Measurements from ENCODE around the gene SCIMP. TPM values are rescaled to one million over a fixed set of nuclear protein-coding genes. Genes with fewer than 3 reads are reported as not detected.
A peak's percentile ranks its signal among the peaks of the same experiment; 100 is the strongest.

SCIMP gene
- polyA plus RNA-seq, 3 donors = 88.7 to 164 (median 98.4) TPM

GRCh38 chr17:5248821-5249479, 14.3 kb upstream of the SCIMP start:
- no peak for TF ChIP-seq CTCF (IDR thresholded peaks at IDR 0.05)
- 86% methylated on average over 14 of the region's 22 CpGs for WGBS (ENCODE audit: insufficient coverage)
- H3K9me3 ChIP-seq (replicated peaks in 1 of 2; ENCODE audit: control insufficient read depth in 1 of 2, insufficient read depth in 1 of 2, low read length in 2 of 2) = no peaks in the 10 kb centered on the region
- H3K27me3 ChIP-seq (ENCODE audit: control insufficient read depth in 2 of 2, insufficient read depth in 2 of 2, low read length in 2 of 2) = no peaks in the 10 kb centered on the region
- no peak overlapping the region for H3K4me3 ChIP-seq (replicated peaks in 1 of 3; ENCODE audit: low read depth in 2 of 3, low read length in 3 of 3)
- H3K9ac ChIP-seq (ENCODE audit: insufficient read depth, low read length, poor library complexity, severe bottlenecking) = no peak overlapping the region
- Mint-ChIP-seq H3K27me3 (ENCODE audit: low read depth in 3 of 3) (peaks cover 0 to 7% (median 4%) of the 10 kb centered on the region in 3 donors), H3K4me1 (peaks cover 3% of the 10 kb centered on the region), H3K27ac (peak overlapping the region in 2 of 7 donors; percentile 30), H3K9me3 (no peaks in the 10 kb centered on the region), H3K4me3 (no peak overlapping the region), H3K36me3 (peaks cover 1 to 4% of the 10 kb centered on the region in 2 donors)
- no peaks in the 10 kb centered on the region for H3K79me2 ChIP-seq (ENCODE audit: insufficient read depth, low read length)
- no peaks in the 10 kb centered on the region for H4K20me1 ChIP-seq (ENCODE audit: insufficient read depth, low read length)
- H3K4me2 ChIP-seq (replicated peaks; ENCODE audit: extremely low read depth, low read length, poor library complexity, severe bottlenecking) = no peak overlapping the region
- intact Hi-C loops (cut with micrococcal nuclease) = no loop called here
- H3K27ac ChIP-seq (ENCODE audit: low read depth in 1 of 2, low read length in 2 of 2) = no peak overlapping the region
- H2AFZ ChIP-seq (ENCODE audit: insufficient read depth, low read depth, low read length, poor library complexity, severe bottlenecking) = no peak overlapping the region
- peaks cover 0 to under 1% of the 10 kb centered on the region in 2 donors for H3K4me1 ChIP-seq (ENCODE audit: control insufficient read depth in 1 of 2, insufficient read depth in 2 of 2, low read length in 2 of 2)
- H3K36me3 ChIP-seq (replicated peaks in 1 of 2; ENCODE audit: control insufficient read depth in 1 of 2, insufficient read depth in 2 of 2, low read length in 2 of 2) = no peaks in the 10 kb centered on the region
- DNase-seq = no peak

- Histone ChIP-seq H3K27ac (ENCODE audit: low read depth in 1 of 2, low read length in 2 of 2) (no peak overlapping the region), H4K20me1 (ENCODE audit: insufficient read depth, low read length) (no peaks in the 10 kb centered on the region), H3K4me2 (replicated peaks; ENCODE audit: extremely low read depth, low read length, poor library complexity, severe bottlenecking) (no peak overlapping the region), H3K79me2 (ENCODE audit: insufficient read depth, low read length) (no peaks in the 10 kb centered on the region), H3K9ac (ENCODE audit: insufficient read depth, low read length, poor library complexity, severe bottlenecking) (no peak overlapping the region), H3K27me3 (ENCODE audit: control insufficient read depth in 2 of 2, insufficient read depth in 2 of 2, low read length in 2 of 2) (no peaks in the 10 kb centered on the region), H3K36me3 (replicated peaks in 1 of 2; ENCODE audit: control insufficient read depth in 1 of 2, insufficient read depth in 2 of 2, low read length in 2 of 2) (no peaks in the 10 kb centered on the region), H3K9me3 (replicated peaks in 1 of 2; ENCODE audit: control insufficient read depth in 1 of 2, insufficient read depth in 1 of 2, low read length in 2 of 2) (no peaks in the 10 kb centered on the region), H3K4me1 (ENCODE audit: control insufficient read depth in 1 of 2, insufficient read depth in 2 of 2, low read length in 2 of 2) (no peaks in the 10 kb centered on the region), H2AFZ (ENCODE audit: insufficient read depth, low read depth, low read length, poor library complexity, severe bottlenecking) (no peak overlapping the region), H3K4me3 (replicated peaks in 1 of 3; ENCODE audit: low read depth in 2 of 3, low read length in 3 of 3) (no peak overlapping the region)
- no peak for TF ChIP-seq CTCF (IDR thresholded peaks at IDR 0.05)
- DNase-seq = no peak
- no peak overlapping the region for H3K27ac Mint-ChIP-seq
- H3K4me1 Mint-ChIP-seq = peaks cover 3% of the 10 kb centered on the region
- H3K4me3 Mint-ChIP-seq = no peak overlapping the region
- H3K27me3 Mint-ChIP-seq (ENCODE audit: low read depth in 3 of 3) = peaks cover 0 to 5% (median 4%) of the 10 kb centered on the region in 3 donors
- 96% methylated on average over 5 of the region's 8 CpGs for WGBS (ENCODE audit: insufficient coverage)
- H3K9me3 Mint-ChIP-seq = no peaks in the 10 kb centered on the region
- H3K36me3 Mint-ChIP-seq = peaks cover 1 to 3% of the 10 kb centered on the region in 2 donors
- intact Hi-C loops (cut with micrococcal nuclease) = no loop called here
Observed at GRCh38 chr17:5247621-5248020, 13.0 kb upstream of the SCIMP start.
